Glutamatergic neuron (in vitro differentiated cells): Measurements from ENCODE around the gene HSPA5. TPM values are rescaled to one million over a fixed set of nuclear protein-coding genes. Genes with fewer than 3 reads are reported as not detected.

Source experiments
- DNase-seq: peaks from one replicate; pipeline ENCODE4 v3.0.0; 2022
- H3K27ac Mint-ChIP-seq: one replicate; pipeline ENCODE4 v1.8.0; 2020; ENCODE audit warnings: mild to moderate bottlenecking, mixed read lengths, inconsistent platforms; ENCODE audit not compliant: unreplicated experiment
- H3K27me3 Mint-ChIP-seq: one replicate; pipeline ENCODE4 v1.8.0; 2020; ENCODE audit warnings: mild to moderate bottlenecking, moderate library complexity, mixed read lengths, inconsistent platforms; ENCODE audit not compliant: unreplicated experiment
- H3K36me3 Mint-ChIP-seq: one replicate; pipeline ENCODE4 v1.8.0; 2020; ENCODE audit warnings: mild to moderate bottlenecking, mixed read lengths, inconsistent platforms; ENCODE audit not compliant: unreplicated experiment
- H3K4me1 Mint-ChIP-seq: one replicate; pipeline ENCODE4 v1.8.0; 2020; ENCODE audit warnings: mild to moderate bottlenecking, low read depth, mixed read lengths, inconsistent platforms; ENCODE audit not compliant: unreplicated experiment
- H3K4me3 Mint-ChIP-seq: one replicate; pipeline ENCODE4 v1.8.0; 2020; ENCODE audit warnings: mild to moderate bottlenecking, mixed read lengths, inconsistent platforms; ENCODE audit not compliant: unreplicated experiment
- H3K9me3 Mint-ChIP-seq: one replicate; pipeline ENCODE4 v1.8.0; 2020; ENCODE audit warnings: mild to moderate bottlenecking, moderate library complexity, mixed read lengths, inconsistent platforms; ENCODE audit not compliant: unreplicated experiment
- total RNA-seq: library from RNA; stranded (reverse); fragmentation: NEBNext Ultra II Directional; extraction: Animal tissue kit (Norgen Biotek cat#: 25700); gene quantifications from one replicate; pipeline ENCODE4 v1.2.1, GENCODE V29; 2021; ENCODE audit not compliant: unreplicated experiment
- TF ChIP-seq, protein P1 (sequence below): fragments of 200-600 bp; sonication (generic); IDR thresholded peaks from one replicate; pipeline ENCODE4 v1.5.0; 2021; ENCODE audit not compliant: partially characterized antibody, unreplicated experiment

HSPA5 gene
- total RNA-seq, 1 donor from 2014 or later = 126 TPM

DNA sequence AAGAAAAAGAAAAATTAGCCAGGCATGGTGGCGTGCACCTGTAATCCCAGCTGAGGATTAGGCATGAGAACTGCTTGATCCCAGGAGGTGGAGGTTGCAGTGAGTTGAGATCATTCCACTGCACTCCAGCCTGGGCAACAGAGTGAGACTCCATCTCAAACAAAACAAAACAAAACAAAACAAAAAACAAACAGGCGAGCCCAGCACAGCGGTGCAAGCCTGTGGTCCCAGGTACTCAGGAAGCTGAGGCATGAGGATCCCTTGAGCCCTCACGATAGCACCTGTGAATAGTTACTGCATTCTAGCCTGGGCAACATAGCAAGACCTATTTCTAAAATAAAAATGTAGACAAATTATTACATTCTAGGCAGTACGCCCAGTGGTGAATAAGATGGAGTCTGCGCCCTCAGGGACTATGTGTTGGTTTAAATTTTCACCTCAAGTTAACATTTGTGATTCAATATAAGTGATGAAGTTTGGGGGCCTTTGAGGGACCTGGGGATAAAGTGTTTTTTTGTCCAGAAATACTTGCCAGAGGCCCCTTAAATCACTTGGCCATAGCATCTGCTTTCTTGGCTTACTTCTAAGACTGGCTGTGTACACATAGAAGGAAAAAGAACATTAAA, 17.1 kb upstream of the HSPA5 start:
- H3K27ac Mint-ChIP-seq = no peak overlapping the region
- peaks cover 2% of the 10 kb centered on the region for H3K27me3 Mint-ChIP-seq
- DNase-seq = no peak
- H3K4me3 Mint-ChIP-seq = no peak overlapping the region
- peaks cover 13% of the 10 kb centered on the region for H3K4me1 Mint-ChIP-seq
- TF ChIP-seq, protein P1, sequence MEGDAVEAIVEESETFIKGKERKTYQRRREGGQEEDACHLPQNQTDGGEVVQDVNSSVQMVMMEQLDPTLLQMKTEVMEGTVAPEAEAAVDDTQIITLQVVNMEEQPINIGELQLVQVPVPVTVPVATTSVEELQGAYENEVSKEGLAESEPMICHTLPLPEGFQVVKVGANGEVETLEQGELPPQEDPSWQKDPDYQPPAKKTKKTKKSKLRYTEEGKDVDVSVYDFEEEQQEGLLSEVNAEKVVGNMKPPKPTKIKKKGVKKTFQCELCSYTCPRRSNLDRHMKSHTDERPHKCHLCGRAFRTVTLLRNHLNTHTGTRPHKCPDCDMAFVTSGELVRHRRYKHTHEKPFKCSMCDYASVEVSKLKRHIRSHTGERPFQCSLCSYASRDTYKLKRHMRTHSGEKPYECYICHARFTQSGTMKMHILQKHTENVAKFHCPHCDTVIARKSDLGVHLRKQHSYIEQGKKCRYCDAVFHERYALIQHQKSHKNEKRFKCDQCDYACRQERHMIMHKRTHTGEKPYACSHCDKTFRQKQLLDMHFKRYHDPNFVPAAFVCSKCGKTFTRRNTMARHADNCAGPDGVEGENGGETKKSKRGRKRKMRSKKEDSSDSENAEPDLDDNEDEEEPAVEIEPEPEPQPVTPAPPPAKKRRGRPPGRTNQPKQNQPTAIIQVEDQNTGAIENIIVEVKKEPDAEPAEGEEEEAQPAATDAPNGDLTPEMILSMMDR = no peak
- no peaks in the 10 kb centered on the region for H3K36me3 Mint-ChIP-seq
- H3K9me3 Mint-ChIP-seq = no peaks in the 10 kb centered on the region

DNA sequence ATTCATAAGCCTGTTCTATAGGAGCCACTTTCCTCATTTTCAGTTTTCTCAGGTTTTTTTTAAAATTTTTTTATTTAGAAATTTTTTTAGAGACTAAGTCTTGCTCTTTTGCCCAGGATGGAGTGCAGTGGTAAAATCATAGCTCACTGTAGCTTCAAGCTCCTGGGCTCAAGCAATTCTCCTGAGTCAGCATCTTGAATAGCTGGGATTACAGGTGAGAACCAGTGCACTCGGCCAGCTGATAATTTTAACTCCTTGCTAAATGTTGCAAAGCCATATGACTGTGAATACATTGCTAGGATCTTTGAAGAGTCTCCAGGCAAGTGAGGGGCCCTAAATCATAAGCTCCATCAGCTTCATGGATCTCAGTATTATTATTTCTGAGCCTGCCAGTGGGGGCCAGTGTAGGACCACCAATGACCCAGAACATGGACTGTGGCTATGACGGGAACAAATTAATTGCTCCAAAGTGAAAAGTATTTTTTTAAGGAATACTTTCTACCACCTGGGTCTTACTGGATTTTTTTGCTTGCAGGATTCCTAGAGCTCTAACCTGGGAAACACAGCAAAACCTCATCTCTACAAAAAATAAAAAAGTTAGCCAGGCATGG, 14.7 kb upstream of the HSPA5 start:
- peaks cover 6% of the 10 kb centered on the region for H3K4me1 Mint-ChIP-seq

DNA sequence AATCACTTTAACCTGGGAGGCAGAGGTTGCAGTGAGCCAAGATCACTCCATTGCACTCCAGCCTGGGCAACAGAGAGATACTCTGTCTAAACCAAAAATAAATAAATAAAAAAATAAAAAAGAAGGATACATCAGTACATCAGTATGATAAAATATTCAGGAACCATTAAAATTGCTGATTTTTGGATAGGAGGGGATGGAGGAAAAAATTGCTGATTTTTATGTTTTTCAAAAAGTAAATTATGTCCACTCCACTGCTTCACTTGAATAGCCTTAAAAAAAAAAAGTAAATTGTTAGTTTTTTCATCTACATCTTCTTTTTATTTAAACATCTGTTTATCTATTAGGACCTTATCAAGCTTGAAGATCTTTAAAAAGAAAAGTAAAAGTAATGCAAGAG, 13.1 kb upstream of the HSPA5 start:
- DNase-seq = no peak
- TF ChIP-seq, protein P1 = no peak
- no peaks in the 10 kb centered on the region for H3K36me3 Mint-ChIP-seq
- no peaks in the 10 kb centered on the region for H3K27me3 Mint-ChIP-seq
- H3K27ac Mint-ChIP-seq = no peak overlapping the region
- no peak overlapping the region for H3K4me3 Mint-ChIP-seq
- H3K9me3 Mint-ChIP-seq = no peaks in the 10 kb centered on the region
- H3K4me1 Mint-ChIP-seq = no peaks in the 10 kb centered on the region

More for the DNA sequence above, 14.7 kb upstream of the HSPA5 start:
- no peaks in the 10 kb centered on the region for H3K36me3 Mint-ChIP-seq
- H3K9me3 Mint-ChIP-seq = no peaks in the 10 kb centered on the region
- H3K27me3 Mint-ChIP-seq = no peaks in the 10 kb centered on the region
- TF ChIP-seq, protein P1 = no peak
- no peak overlapping the region for H3K27ac Mint-ChIP-seq
- DNase-seq = peak; percentile 50
- no peak overlapping the region for H3K4me3 Mint-ChIP-seq

DNA sequence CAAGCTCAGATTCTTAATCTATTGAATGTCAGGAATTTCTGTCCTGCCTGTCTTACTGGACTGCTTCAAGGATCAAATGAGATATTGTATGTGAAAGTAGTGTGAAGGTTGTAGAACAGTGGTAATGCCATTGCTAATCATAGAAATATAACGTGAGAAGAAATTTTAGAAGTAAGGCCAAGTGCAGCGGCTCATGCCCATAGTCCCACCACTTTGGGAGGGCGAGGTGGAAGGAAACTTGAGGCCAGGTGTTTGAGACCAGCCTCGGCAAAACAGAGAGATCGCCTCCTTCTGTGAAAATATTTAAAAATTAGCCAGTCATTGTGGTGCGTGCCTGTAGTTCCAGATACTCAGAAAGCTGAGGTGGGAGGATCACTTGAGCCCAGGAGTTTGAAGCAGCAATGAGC, 5.1 kb upstream of the HSPA5 start:
- peaks cover 2% of the 10 kb centered on the region for H3K9me3 Mint-ChIP-seq
- DNase-seq = no peak
- no peak overlapping the region for H3K4me3 Mint-ChIP-seq
- no peak overlapping the region for H3K27ac Mint-ChIP-seq
- H3K27me3 Mint-ChIP-seq = peaks cover 11% of the 10 kb centered on the region
- TF ChIP-seq, protein P1 = no peak
- no peaks in the 10 kb centered on the region for H3K36me3 Mint-ChIP-seq
- H3K4me1 Mint-ChIP-seq = no peaks in the 10 kb centered on the region

DNA sequence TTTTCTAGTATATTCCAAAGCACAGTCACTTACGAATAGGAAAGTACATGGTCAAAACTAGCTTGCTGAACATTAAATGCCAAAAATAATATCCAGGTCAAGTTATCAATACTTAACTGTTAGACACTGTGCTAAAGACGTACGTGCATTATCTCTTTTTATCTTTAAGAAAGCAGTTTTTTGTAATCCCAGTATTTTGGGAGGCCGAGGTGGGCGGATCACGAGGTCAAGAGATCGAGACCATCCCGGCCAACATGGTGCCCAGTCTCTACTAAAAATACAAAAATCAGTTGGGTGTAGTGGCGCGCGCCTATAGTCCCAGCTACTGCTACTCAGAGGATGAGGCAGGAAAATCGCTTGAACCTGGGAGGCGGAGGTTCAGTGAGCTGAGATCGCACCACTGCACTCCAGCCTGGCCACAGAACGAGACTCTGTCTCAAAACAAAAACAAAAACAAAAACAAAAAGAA, 2.7 kb upstream of the HSPA5 start:
- Mint-ChIP-seq H3K27ac (no peak overlapping the region), H3K4me3 (no peak overlapping the region), H3K27me3 (peaks cover 14% of the 10 kb centered on the region)

More for the DNA sequence above, 2.7 kb upstream of the HSPA5 start:
- TF ChIP-seq, protein P1 = no peak
- Mint-ChIP-seq H3K4me1 (peaks cover 2% of the 10 kb centered on the region), H3K36me3 (no peaks in the 10 kb centered on the region), H3K9me3 (peaks cover 9% of the 10 kb centered on the region)
- DNase-seq = no peak
